K562 (cell line): Measurements from ENCODE around the gene CD19. TPM values are rescaled to one million over a fixed set of nuclear protein-coding genes. Genes with fewer than 3 reads are reported as not detected.

Source experiments
- ATF1 ChIP-seq, 2 experiments: fragments of 450-650 bp in 1 of 2; IDR thresholded peaks; 2 replicates each; pipeline ENCODE4 v1.6.1; 2016; ENCODE audit warnings: missing compliant biosample characterization in 1 of 2, missing genetic modification characterization in 1 of 2
- BHLHE40 ChIP-seq: IDR thresholded peaks from 2 replicates; pipeline ENCODE4 v1.6.1; 2011; ENCODE audit warnings: low read length, improper control_type of control experiment
- CHD1 ChIP-seq: fragments of 200-600 bp; sonication (generic); IDR thresholded peaks from one replicate; pipeline ENCODE4 v1.6.1; 2012; ENCODE audit warnings: mild to moderate bottlenecking, moderate library complexity, low read length, inconsistent platforms
- CSDE1 ChIP-seq, 2 experiments: fragments of 450-650 bp; IDR thresholded peaks; 2 replicates each; pipeline ENCODE4 v1.6.1; 2016; ENCODE audit warnings: mild to moderate bottlenecking in 1 of 2
- FOXP1 ChIP-seq: sonication (generic); formaldehyde crosslinking; IDR thresholded peaks from 2 replicates; pipeline ENCODE4 v1.8.0; 2022; ENCODE audit warnings: mild to moderate bottlenecking, missing genetic modification reagents
- L3MBTL2 ChIP-seq: fragments of 450-650 bp; IDR thresholded peaks from 2 replicates; pipeline ENCODE4 v1.6.1; 2016; ENCODE audit warnings: mild to moderate bottlenecking, moderate library complexity
- NFIX ChIP-seq: fragments of 250-450 bp; sonication (Bioruptor Pico); IDR thresholded peaks from 2 replicates; pipeline ENCODE4 v1.4.0; 2020; ENCODE audit warnings: low read depth, mild to moderate bottlenecking, moderate library complexity
- RBM34 ChIP-seq: fragments of 200-400 bp; formaldehyde crosslinking; IDR thresholded peaks from 2 replicates; pipeline ENCODE4 v1.6.1; 2018; ENCODE audit warnings: low read length, borderline replicate concordance; ENCODE audit not compliant: insufficient read depth
- SMC3 ChIP-seq: conservative IDR thresholded peaks from 2 replicates; pipeline ENCODE4 v1.6.1; 2011; ENCODE audit warnings: low read depth, low read length, improper control_type of control experiment; ENCODE audit not compliant: insufficient read depth
- SPI1 ChIP-seq: IDR thresholded peaks from 2 replicates; pipeline ENCODE4 v1.6.1; 2011; ENCODE audit warnings: low read depth, low read length, control low read depth, borderline replicate concordance
- TAF7 ChIP-seq: fragments of 450-650 bp; IDR thresholded peaks from 2 replicates; pipeline ENCODE4 v1.6.1; 2016; ENCODE audit warnings: missing genetic modification characterization, missing compliant biosample characterization
- TFAM ChIP-seq: fragments of 250-450 bp; sonication (Bioruptor Pico); conservative IDR thresholded peaks from 2 replicates; pipeline ENCODE4 v1.5.0; 2021; ENCODE audit warnings: mild to moderate bottlenecking, moderate library complexity
- ZNF184 ChIP-seq: sonication (generic); formaldehyde crosslinking; IDR thresholded peaks from 2 replicates; pipeline ENCODE4 v1.5.0; 2020; ENCODE audit warnings: missing genetic modification reagents
- ZZZ3 ChIP-seq: fragments of 450-650 bp; IDR thresholded peaks from 2 replicates; pipeline ENCODE4 v1.6.1; 2016; ENCODE audit warnings: antibody characterized with exemption, mild to moderate bottlenecking, moderate library complexity
- polyA plus RNA-seq, 8 experiments: library from polyadenylated mRNA; depleted of rRNA in 4 of 8; stranded (reverse) in 5 of 8; unstranded in 3 of 8; fragments of >200 nt; fragmentation: Nextera tagmentation in 2 of 8; fragmentation: Illumina TruSeq in 1 of 8; extraction: Ambion mirVana in 2 of 8; extraction: Trizol in 1 of 8; gene quantifications; 2 replicates each; pipeline versions ENCODE4 v1.2.1 to v1.2.3, GENCODE V29; 2011 to 2014; ENCODE audit warnings: inconsistent platforms in 1 of 8, missing spikeins in 1 of 8
- total RNA-seq, 7 experiments: library from RNA; depleted of rRNA in 6 of 7; stranded (reverse); fragments of >200 nt in 6 of 7; fragmentation: Illumina TruSeq in 2 of 7; extraction: Trizol in 2 of 7; gene quantifications; 2 replicates each; pipeline versions ENCODE4 v1.2.1 to v1.2.3, GENCODE V29; 2011 to 2021; ENCODE audit warnings: low replicate concordance in 1 of 7
- TF ChIP-seq, protein P1 (sequence below): fragments of 450-650 bp; IDR thresholded peaks from 2 replicates; pipeline ENCODE4 v1.6.1; 2016; ENCODE audit warnings: missing biosample characterization, missing genetic modification characterization
- TF ChIP-seq, protein P2 (sequence below): fragments of 250-450 bp; sonication (Bioruptor Pico); IDR thresholded peaks from 2 replicates; pipeline ENCODE4 v1.5.0; 2021; ENCODE audit warnings: mild to moderate bottlenecking, borderline replicate concordance
- TF ChIP-seq, protein P3 (sequence below): sonication (generic); formaldehyde crosslinking; IDR thresholded peaks from 2 replicates; pipeline ENCODE4 v1.8.0; 2022; ENCODE audit warnings: mild to moderate bottlenecking, low read depth, missing genetic modification reagents
- TF ChIP-seq, protein P4 (sequence below): sonication (generic); formaldehyde crosslinking; IDR thresholded peaks from 2 replicates; pipeline ENCODE4 v1.4.0; 2020; ENCODE audit warnings: mild to moderate bottlenecking, missing genetic modification reagents
- TF ChIP-seq, protein P5 (sequence below), 2 experiments: fragments of 200-800 bp in 1 of 2; sonication (Bioruptor generic) in 1 of 2; sonication (generic) in 1 of 2; formaldehyde crosslinking in 1 of 2; IDR thresholded peaks in 1 of 2; conservative IDR thresholded peaks in 1 of 2; 2 replicates each; pipeline versions ENCODE4 v1.5.0 to v1.6.1; 2016 to 2020; ENCODE audit warnings: missing compliant biosample characterization in 1 of 2, missing genetic modification characterization in 1 of 2, missing genetic modification reagents in 1 of 2

The CD19 gene
- total and polyA plus RNA-seq, 9 of the 15 experiments (the other 6 are each of a cell fraction or from before 2014, with no cell fraction given) = 0.27 to 3.7 (median 2.0) TPM; not detected in 1

- TF ChIP-seq, protein P1, sequence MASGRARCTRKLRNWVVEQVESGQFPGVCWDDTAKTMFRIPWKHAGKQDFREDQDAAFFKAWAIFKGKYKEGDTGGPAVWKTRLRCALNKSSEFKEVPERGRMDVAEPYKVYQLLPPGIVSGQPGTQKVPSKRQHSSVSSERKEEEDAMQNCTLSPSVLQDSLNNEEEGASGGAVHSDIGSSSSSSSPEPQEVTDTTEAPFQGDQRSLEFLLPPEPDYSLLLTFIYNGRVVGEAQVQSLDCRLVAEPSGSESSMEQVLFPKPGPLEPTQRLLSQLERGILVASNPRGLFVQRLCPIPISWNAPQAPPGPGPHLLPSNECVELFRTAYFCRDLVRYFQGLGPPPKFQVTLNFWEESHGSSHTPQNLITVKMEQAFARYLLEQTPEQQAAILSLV (tag) = no peak
- TF ChIP-seq BHLHE40 (peak; percentile 72), ZZZ3 (no peak), FOXP1 (CRISPR knock-in tag) (peak; percentile 48; the same call in 1 of the 2 replicates), CSDE1 (IDR thresholded peaks at IDR 0.05) (no peak), NFIX (CRISPR knock-in tag) (no peak), ZNF184 (CRISPR knock-in tag) (no peak), TAF7 (tag) (peak; percentile 58; the same call in 1 of the 2 replicates), TFAM (CRISPR knock-in tag) (no peak), ATF1 (CRISPR knock-in tag; IDR thresholded peaks at IDR 0.05) (0 out of 2 replicates have a peak, but pooled peaks have one; percentile 37), ATF1 (tag; IDR thresholded peaks at IDR 0.05) (peak; percentile 94), CHD1 (peak; percentile 78), L3MBTL2 (peak; percentile 78), SMC3 (no peak), SPI1 (no peak), RBM34 (no peak)
- TF ChIP-seq, protein P2, sequence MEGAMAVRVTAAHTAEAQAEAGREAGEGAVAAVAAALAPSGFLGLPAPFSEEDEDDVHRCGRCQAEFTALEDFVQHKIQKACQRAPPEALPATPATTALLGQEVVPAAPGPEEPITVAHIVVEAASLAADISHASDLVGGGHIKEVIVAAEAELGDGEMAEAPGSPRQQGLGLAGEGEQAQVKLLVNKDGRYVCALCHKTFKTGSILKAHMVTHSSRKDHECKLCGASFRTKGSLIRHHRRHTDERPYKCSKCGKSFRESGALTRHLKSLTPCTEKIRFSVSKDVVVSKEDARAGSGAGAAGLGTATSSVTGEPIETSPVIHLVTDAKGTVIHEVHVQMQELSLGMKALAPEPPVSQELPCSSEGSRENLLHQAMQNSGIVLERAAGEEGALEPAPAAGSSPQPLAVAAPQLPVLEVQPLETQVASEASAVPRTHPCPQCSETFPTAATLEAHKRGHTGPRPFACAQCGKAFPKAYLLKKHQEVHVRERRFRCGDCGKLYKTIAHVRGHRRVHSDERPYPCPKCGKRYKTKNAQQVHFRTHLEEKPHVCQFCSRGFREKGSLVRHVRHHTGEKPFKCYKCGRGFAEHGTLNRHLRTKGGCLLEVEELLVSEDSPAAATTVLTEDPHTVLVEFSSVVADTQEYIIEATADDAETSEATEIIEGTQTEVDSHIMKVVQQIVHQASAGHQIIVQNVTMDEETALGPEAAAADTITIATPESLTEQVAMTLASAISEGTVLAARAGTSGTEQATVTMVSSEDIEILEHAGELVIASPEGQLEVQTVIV (CRISPR knock-in tag) = no peak
- TF ChIP-seq, protein P3, sequence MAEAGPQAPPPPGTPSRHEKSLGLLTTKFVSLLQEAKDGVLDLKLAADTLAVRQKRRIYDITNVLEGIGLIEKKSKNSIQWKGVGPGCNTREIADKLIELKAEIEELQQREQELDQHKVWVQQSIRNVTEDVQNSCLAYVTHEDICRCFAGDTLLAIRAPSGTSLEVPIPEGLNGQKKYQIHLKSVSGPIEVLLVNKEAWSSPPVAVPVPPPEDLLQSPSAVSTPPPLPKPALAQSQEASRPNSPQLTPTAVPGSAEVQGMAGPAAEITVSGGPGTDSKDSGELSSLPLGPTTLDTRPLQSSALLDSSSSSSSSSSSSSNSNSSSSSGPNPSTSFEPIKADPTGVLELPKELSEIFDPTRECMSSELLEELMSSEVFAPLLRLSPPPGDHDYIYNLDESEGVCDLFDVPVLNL (CRISPR knock-in tag) = peak; percentile 91
- TF ChIP-seq, protein P4, sequence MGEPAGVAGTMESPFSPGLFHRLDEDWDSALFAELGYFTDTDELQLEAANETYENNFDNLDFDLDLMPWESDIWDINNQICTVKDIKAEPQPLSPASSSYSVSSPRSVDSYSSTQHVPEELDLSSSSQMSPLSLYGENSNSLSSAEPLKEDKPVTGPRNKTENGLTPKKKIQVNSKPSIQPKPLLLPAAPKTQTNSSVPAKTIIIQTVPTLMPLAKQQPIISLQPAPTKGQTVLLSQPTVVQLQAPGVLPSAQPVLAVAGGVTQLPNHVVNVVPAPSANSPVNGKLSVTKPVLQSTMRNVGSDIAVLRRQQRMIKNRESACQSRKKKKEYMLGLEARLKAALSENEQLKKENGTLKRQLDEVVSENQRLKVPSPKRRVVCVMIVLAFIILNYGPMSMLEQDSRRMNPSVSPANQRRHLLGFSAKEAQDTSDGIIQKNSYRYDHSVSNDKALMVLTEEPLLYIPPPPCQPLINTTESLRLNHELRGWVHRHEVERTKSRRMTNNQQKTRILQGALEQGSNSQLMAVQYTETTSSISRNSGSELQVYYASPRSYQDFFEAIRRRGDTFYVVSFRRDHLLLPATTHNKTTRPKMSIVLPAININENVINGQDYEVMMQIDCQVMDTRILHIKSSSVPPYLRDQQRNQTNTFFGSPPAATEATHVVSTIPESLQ = no peak
- TF ChIP-seq, protein P5, sequence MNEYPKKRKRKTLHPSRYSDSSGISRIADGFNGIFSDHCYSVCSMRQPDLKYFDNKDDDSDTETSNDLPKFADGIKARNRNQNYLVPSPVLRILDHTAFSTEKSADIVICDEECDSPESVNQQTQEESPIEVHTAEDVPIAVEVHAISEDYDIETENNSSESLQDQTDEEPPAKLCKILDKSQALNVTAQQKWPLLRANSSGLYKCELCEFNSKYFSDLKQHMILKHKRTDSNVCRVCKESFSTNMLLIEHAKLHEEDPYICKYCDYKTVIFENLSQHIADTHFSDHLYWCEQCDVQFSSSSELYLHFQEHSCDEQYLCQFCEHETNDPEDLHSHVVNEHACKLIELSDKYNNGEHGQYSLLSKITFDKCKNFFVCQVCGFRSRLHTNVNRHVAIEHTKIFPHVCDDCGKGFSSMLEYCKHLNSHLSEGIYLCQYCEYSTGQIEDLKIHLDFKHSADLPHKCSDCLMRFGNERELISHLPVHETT (CRISPR knock-in tag; conservative IDR thresholded peaks at IDR 0.05 in 1 of 2, IDR thresholded peaks at IDR 0.05 in 1 of 2) = peak in 1 of 2 experiments; percentile 94; a peak in 2 of 4 replicates
These were observed 19.1 kb downstream of the CD19 start, which contains the start of gene NFATC2IP (continued) for GRCh38 chr16:28950648-28951409.
